GM18526 (cell line): ENCODE measurements around the gene TEKT2.

Experiments
- POLR2A ChIP-seq: IDR thresholded peaks from 3 replicates; pipeline ENCODE4 v1.6.1; 2011; ENCODE audit not compliant: insufficient read length; ENCODE audit errors: extremely low read depth

Gene TEKT2

DNA sequence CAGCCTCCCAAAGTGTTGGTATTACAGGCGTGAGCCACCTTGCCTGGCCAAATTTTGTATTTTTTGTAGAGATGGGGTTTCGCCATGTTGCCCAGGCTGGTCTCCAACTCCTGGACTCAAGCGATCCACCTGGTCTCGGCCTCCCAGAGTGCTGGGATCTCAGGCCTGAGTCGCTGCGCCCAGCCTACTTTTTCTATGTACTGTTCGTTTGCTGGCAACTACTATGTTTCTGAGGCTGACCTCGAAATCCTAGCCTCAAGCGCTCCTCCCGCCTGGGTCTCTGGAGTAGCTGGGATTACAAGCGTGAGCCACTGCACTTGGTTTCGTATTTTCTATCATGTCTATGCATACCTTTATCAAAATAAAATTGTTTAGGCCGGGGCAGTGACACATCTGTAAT, 675 bp upstream of the TEKT2 start:
- no peak for TF ChIP-seq POLR2A

DNA sequence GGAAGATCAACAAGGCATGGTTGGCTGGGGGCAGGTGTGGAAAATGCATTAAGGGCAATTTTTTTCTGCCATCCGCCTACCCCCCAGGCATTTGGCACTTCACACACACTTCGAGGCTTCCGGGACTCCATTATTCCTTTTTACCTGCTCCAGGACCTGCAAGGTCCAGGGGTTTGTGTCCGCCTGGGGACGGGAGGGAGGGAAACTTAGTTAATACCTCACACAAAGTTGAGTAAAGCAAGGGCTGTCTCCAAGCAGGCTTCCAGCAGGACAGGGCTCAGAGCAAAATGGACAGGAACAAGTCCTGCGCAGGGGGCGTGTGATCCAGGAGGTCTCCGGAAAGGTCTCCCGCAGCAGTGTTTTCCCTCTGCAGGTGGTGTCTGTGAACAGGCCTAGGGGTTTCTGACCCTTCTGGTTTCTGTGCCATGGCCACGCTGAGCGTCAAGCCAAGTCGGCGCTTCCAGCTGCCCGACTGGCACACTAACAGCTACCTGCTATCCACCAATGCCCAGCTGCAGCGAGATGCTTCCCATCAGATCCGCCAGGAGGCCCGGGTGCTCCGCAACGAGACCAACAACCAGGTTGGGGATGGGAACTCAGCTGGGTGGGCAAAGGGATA, 712 bp downstream of the TEKT2 start:
- TF ChIP-seq POLR2A: no peak

DNA sequence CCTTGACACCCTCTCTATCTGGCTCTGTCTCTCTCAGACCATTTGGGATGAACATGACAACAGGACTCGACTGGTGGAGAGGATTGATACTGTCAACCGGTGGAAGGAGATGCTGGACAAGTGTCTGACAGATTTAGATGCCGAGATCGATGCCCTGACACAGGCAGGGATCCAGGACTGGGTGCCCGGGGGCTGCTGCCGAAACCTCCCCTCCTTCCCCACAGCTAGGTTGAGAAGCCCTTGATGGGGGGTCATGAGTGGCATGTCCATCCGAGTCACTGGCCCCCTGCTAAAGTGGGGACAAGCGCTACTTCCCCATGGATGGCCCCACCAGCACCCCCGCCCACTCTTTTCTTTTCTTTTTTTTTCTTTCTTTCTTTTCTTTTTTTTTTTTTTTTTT, 1.2 kb downstream of the TEKT2 start:
- no peak for TF ChIP-seq POLR2A

DNA sequence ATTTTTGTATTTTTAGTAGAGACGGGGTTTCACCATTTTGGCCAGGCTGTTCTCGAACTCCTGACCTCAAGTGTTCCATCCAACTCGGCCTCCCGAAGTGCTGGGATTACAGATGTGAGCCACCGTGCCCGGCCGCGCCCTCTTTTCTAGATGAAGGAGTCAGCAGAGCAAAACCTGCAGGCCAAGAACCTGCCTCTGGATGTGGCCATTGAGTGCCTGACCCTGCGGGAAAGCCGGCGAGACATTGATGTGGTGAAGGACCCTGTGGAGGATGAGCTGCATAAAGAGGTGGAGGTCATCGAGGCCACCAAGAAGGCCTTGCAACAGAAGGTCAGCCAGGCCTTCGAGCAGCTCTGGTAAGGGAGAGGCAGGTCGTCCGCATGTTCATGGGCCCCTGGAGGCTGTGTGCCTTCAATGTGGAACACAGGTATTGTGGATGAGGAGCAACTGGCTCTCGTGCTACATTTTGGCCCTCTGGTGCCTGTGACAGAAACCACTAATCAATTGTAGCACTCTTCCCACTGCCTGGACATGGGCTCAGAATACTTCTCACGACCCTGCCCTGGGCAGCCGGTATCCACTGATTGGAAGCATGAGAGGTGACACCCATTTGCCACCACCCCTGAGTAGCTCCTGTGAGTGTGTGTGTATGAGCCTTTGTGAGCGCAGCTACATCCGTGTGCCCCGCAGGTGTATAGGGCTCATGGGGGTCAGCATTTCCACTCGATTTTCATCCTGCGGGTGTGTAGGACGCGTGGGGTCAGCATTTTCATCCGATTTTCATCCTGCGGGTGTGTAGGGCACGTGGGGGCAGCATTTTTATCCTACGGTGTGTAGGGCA, 2.0 kb downstream of the TEKT2 start:
- no peak for TF ChIP-seq POLR2A

DNA sequence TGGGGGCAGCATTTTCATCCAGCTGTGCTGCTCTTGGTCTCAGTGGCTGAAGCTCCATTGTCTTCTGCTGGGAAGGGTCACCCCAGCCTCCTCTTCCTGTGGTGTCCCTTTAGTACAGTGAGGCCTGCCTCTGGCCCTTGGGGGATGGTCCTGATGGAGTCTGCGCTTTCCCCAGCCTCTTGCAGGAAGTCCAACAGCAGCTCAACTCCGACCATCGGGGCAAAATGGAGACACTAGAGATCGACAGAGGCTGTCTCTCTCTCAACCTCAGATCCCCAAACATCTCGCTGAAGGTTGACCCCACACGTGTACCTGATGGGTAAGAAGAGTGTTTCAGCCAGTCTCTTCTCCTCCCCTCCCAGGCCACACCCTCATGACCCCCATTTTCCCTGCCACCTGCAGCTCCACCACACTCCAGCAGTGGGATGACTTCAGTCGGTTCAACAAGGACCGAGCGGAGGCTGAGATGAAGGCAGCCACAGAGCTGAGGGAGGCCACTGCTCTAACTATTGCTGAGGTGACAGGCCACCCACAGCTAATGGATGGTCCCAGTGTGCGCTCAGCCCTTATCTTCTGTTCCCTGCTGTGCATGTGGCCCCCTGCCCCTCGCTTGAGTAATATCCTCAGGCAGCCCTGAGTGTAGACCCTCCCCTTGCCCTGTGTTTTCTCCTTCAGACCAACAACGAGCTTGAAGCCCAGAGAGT, 2.8 kb downstream of the TEKT2 start:
- TF ChIP-seq POLR2A: no peak

DNA sequence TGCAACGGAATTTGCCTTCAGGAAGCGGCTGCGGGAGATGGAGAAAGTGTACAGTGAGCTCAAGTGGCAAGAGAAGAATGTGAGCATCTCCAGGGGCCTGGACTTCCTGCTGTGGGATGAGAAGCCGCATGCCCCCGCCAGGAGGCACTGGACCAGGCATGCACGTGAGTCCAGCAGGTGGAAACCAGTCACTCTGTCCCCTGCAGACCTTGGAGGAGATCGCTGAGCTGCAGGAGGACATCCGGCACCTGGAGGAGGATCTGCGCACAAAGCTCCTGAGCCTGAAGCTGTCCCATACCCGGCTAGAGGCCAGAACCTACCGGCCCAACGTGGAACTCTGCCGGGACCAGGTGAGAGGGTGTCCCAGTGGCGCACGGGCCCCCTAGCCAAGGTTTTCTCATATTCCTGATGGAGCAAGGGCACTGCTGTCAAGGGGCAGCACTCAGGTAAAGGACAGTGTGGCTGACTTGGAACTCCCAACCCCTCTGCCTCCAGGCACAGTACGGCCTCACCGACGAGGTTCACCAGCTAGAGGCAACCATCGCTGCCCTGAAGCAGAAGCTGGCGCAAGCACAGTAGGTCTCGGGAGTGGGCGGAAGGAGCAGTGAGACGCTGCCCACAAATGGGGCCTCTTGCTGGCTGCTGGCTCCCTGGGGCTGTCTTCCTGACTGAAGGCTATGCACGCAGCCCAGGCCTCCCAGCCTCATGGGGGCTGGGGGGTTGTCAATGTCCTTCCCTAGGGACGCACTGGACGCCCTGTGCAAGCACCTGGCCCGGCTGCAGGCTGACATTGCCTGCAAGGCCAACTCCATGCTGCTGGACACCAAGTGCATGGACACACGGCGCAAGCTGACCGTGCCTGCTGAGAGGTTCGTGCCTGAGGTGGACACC, 3.6 kb downstream of the TEKT2 start:
- no peak for TF ChIP-seq POLR2A

DNA sequence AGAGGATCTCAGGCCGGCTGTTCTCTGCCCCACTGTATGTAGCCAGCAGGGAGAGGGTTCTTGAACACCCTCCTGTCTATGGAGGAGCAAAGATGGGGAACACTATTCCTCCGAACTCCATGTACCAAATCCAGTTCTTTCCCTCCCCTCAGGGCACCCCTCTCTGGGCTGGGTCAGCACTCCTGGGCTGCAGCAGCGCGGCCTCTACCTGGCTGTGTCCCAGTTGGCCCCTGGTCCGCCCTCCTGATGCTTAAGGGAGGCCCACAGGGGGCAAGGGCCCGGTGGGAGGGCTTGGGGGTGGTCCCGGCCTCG, 4.3 kb downstream of the TEKT2 start:
- no peak for TF ChIP-seq POLR2A

DNA sequence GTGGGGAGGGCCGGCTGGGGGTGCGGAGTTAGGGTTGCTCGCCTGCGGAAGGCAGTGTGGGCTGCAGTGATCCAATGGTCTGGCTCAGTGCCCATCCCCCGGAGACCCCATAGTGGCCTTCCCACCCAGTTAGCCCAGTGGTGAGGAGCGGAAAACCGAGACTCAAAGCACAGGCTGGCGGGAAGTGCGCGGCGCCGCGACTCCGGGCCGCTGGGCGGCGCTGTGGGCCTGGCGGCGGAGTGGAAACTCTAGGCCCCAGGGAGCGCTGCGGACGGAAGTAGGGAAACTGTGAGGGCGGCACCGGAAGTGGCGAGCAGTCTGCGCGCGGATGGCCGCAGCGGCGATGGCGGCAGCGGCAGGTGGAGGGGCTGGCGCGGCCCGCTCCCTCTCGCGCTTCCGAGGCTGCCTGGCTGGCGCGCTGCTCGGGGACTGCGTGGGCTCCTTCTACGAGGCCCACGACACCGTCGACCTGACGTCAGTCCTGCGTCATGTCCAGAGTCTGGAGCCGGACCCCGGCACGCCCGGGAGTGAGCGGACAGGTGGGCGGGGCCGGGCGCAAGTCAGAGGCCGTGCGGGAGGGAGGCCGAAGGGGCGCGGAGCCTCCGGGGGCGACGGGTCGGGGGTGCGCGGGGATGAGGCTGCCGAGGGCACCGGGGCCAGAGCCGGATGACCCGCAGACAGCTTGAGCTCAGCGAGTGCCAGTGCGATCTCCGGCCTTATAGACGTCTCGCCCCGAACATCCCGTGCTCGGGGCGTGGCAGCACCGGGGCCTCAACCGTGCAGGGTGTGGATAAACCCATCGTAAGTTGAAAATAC, 4.9 kb downstream of the TEKT2 start, which contains the start of gene ADPRS:
ADPRS (plus strand) TSS at position 316 of the 816 bp plus-strand sequence; CDS start at position 329, 13 bp downstream.
- TF ChIP-seq POLR2A: peak; percentile 97

DNA sequence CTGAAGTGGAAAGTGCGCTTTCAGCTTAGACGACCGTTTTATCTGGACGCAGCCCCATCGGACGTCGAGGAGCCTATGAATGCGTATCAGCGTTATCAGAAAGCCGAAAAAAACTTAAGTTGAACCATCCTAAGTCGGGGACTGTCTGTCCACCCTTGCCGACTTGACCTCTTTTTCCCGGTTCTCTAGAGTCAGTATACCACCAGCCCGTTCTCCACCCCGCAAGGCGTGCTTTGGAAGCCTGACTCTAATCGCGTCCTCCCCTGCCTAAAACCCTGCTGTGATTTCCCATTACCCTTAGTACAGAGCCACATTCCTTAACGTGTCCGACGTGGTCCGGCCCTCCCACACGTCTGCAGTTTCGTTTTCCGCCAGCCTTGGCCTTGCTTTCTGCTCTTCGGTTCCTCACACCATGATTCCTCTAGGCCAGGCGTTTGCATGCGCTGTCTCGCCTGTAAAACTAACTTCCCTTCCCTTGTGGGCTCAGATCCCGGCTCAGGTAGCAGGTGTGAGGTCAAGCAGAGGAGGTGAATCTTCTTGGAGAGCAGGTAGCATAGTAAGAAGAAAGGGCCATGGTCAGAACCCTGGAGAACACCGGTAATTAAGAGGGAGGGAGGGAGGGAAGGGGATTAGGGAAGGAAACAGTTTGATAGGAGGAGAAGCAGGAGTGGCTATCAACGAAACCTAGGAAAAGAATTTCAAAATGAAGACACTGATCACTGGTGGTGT, 5.7 kb downstream of the TEKT2 start:
- peak; percentile 32 for TF ChIP-seq POLR2A

DNA sequence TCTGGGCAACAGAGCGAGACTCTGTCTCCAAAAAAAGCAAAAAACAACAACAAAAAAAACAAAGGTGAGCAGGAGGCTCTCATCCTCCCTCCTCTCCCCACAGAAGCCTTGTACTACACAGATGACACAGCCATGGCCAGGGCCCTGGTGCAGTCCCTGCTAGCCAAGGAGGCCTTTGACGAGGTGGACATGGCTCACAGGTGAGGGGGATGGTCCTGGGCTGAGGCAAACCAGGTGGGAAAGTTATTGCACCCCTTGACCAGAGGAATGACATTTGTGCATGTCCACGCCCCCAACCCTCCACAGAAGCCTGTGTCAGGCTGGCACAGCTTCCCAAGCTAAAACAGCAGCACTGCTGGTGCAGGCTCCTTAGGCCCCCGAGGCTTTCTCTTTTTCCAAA, 7.2 kb downstream of the TEKT2 start:
- TF ChIP-seq POLR2A: no peak

DNA sequence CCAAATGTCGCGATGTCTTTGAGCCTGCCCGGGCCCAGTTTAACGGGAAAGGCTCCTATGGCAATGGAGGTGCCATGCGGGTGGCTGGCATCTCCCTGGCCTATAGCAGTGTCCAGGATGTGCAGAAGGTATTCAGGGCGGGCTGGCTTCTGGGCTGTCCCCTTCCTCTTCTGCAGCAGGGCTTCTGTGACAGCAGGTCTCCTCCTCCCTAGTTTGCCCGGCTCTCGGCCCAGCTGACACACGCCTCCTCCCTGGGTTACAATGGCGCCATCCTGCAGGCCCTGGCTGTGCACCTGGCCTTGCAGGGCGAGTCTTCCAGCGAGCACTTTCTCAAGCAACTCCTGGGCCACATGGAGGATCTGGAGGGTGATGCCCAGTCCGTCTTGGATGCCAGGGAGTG, 7.8 kb downstream of the TEKT2 start:
- TF ChIP-seq POLR2A: no peak

DNA sequence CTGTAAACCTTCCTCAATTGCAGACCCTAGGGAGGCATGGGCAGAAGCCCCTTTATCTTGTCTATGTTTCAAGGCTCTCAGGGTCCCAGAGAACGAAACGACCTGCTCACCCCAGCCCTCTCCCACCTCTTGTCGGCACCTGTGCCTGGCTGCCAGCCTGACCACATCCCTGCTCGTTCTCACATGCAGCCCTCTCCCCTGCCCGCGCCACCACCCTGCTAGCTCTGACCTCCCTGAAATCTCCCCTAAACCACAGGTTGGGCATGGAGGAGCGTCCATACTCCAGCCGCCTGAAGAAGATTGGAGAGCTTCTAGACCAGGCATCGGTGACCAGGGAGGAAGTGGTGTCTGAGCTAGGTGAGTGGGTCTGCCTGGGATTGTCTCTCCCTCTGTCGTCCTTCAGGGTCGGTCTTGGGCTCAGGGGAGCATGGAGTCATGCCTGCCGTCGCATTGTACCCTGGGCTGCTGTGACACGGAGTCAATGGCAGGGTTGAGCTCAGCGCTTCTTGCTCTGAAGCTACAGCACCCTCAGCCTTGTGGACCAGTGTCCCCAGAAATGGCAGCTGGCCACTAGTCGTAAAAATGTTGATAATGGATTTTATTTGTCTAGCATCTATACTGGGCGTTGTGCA, 8.4 kb downstream of the TEKT2 start:
- TF ChIP-seq POLR2A: no peak

DNA sequence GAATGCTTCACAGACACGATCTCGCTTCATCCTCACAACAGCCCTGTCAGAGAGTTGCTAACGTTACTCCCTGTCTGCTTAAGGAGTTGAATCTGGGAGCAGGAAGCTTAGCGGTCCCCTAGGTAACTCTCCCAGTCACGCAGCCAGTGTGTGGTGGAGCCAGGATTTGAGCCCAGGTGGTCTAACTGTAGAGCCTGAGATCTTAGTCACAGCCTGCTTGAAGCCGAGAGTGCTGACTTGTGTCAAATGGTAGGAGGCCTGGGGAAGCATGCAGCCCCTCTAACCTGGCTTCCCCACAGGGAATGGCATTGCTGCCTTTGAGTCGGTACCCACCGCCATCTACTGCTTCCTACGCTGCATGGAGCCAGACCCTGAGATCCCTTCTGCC, 8.9 kb downstream of the TEKT2 start:
- no peak for TF ChIP-seq POLR2A

DNA sequence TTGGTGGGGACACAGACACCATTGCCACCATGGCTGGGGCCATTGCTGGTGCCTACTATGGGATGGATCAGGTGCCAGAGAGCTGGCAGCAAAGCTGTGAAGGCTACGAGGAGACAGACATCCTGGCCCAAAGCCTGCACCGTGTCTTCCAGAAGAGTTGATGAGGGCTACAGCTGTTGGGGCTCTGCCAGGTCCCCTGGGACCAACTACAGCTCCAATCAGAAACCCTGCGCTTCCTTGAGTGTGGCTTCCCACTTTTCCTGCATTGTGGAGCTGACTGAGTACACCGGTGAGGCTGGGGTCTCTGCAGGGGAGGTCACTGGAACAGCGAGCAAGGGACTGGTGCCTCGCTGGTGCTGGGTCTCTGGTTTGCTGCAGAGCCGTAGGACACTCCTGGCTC, 9.3 kb downstream of the TEKT2 start:
- no peak for TF ChIP-seq POLR2A

DNA sequence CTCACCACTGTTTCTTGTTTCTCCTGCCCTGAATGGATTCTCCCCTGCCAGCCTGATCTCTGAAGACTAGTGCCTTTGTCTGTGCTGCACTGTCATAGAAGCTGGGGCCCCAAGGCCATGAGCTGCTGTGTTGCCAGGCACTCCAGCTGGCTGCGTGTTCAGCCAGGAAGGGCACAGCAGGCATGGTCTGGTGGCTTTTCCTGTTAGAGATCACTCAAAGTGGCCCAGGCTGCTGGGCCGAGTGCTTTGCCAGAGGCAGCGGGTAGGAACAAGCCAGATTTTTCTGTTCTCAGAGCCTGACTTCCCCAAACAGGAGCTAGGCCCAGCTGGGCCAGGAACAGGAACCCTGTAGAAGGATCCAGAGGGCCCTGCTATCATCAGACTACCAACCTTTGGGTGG, 10.0 kb downstream of the TEKT2 start:
- no peak for TF ChIP-seq POLR2A
